HEK293 (cell line): ENCODE measurements around the gene USH1G.

Experiments
- INSM2 ChIP-seq: fragments of 450-650 bp; formaldehyde crosslinking; IDR thresholded peaks from 2 replicates; pipeline ENCODE4 v1.5.1; 2016; ENCODE audit warnings: missing biosample characterization, missing genetic modification characterization
- PRDM10 ChIP-seq: fragments of 450-650 bp; formaldehyde crosslinking; IDR thresholded peaks from 2 replicates; pipeline ENCODE4 v1.5.1; 2016; ENCODE audit warnings: missing biosample characterization, missing genetic modification characterization
- PRDM6 ChIP-seq: fragments of 450-650 bp; formaldehyde crosslinking; IDR thresholded peaks from 2 replicates; pipeline ENCODE4 v1.5.1; 2017; ENCODE audit warnings: missing biosample characterization, missing genetic modification characterization
- ZNF148 ChIP-seq: fragments of 450-650 bp; formaldehyde crosslinking; IDR thresholded peaks from 2 replicates; pipeline ENCODE4 v1.5.0; 2017; ENCODE audit warnings: missing biosample characterization, missing genetic modification characterization, borderline replicate concordance
- ZNF280C ChIP-seq: fragments of 450-650 bp; formaldehyde crosslinking; IDR thresholded peaks from 2 replicates; pipeline ENCODE4 v1.5.1; 2016; ENCODE audit warnings: missing biosample characterization, missing genetic modification characterization
- ZNF362 ChIP-seq: fragments of 450-650 bp; formaldehyde crosslinking; IDR thresholded peaks from 2 replicates; pipeline ENCODE4 v1.5.1; 2016; ENCODE audit warnings: missing biosample characterization, missing genetic modification characterization
- ZNF449 ChIP-seq: fragments of 450-650 bp; formaldehyde crosslinking; IDR thresholded peaks from 2 replicates; pipeline ENCODE4 v1.5.1; 2017; ENCODE audit warnings: missing biosample characterization, mild to moderate bottlenecking, missing genetic modification characterization, moderate library complexity
- ZNF555 ChIP-seq: fragments of 450-650 bp; formaldehyde crosslinking; conservative IDR thresholded peaks from 2 replicates; pipeline ENCODE4 v1.5.1; 2017; ENCODE audit warnings: missing biosample characterization, mild to moderate bottlenecking, missing genetic modification characterization, inconsistent platforms
- ZNF571 ChIP-seq: fragments of 450-650 bp; formaldehyde crosslinking; IDR thresholded peaks from 2 replicates; pipeline ENCODE4 v1.5.0; 2017; ENCODE audit warnings: missing biosample characterization, missing genetic modification characterization
- ZNF585B ChIP-seq: fragments of 450-650 bp; formaldehyde crosslinking; IDR thresholded peaks from 2 replicates; pipeline ENCODE4 v1.5.1; 2016; ENCODE audit warnings: missing biosample characterization, missing genetic modification characterization

Gene USH1G

GRCh38 chr17:74924250-74924948 lies 1.3 kb upstream of the USH1G start, which contains the start of gene OTOP2 (continued):
- no peak for TF ChIP-seq ZNF148 (tag by site-specific recombination)
- no peak for TF ChIP-seq PRDM6
- no peak for TF ChIP-seq ZNF585B (tag by site-specific recombination)
- no peak for TF ChIP-seq ZNF362 (tag by site-specific recombination)
- TF ChIP-seq ZNF571 = no peak
- TF ChIP-seq PRDM10 = no peak
- TF ChIP-seq ZNF449 (tag by site-specific recombination) = no peak
- TF ChIP-seq INSM2 = no peak
- no peak for TF ChIP-seq ZNF280C (tag by site-specific recombination)
- no peak for TF ChIP-seq ZNF555 (tag by site-specific recombination)
